GM21526 (cell line): ENCODE measurements around the gene ELL2.
"Not testable (repeated sequence)": the region's sequence is repeated elsewhere in the genome, so short reads cannot be mapped to it uniquely, and the experiment has no call there.

Experiments used
- ATAC-seq: cut with Tn5 transposase; IDR thresholded peaks from one replicate; pipeline ENCODE4 v1.9.1; 2021; ENCODE audit warnings: moderate library complexity; ENCODE audit not compliant: unreplicated experiment, low FRiP score

ELL2 gene

DNA sequence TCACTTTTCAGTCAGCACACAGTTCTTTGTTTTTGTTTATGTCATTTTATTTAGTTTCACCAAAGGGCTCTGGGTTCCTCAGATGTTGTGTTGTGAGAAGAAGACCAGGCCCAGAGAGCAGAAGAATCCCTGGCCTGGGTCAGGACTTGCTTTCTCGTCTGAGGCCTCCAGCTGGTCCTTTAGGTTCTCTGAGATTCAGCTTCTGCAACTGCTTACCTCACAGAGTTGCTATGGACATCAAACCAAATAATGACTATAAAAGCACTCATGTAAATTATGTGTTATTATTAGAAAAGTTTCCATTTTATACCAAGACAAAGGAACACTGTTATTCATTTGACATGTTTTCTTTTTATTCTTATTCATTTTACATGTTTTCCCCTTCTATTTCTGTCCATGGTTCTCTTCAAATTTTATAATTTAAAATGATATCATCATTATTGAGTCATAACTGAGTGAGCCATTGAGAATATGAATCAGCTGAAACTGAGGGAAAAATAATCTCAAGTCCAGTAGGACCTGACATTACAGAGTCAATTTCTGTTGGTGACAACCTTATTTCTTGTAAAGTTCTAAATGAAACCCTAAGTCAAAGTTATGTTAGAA, 95.1 kb downstream of the ELL2 start:
- no peak for ATAC-seq

DNA sequence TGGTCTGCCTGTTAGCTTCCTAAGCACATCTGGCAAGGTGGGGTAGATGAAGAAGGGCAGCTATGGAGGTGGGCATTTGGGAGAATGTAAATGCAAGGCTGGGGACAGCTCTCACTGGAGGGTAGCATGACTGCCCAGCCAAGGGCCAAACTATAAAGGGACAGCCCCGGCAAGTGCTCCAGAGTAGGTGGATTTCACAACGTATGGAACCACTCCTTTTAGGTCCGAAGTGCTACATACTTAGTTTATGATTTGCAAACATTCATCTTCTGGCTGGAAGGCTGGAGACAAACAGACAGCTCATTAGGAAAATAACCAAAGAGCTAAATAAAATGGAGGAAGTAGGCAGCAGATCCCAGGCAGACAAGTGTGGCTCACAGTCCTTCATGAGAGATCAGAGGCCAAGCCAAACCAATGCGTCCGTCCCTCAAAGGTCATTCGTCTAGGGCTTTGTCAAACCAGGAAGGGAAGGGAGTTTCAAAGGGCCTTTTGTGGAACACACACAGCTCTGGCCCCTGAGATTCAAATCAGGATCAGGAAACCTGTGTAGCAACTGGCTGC, 96.6 kb downstream of the ELL2 start:
- ATAC-seq = no peak

- ATAC-seq = no peak
These were observed 97.2 kb downstream of the ELL2 start for GRCh38 chr5:95864456-95864855.

DNA sequence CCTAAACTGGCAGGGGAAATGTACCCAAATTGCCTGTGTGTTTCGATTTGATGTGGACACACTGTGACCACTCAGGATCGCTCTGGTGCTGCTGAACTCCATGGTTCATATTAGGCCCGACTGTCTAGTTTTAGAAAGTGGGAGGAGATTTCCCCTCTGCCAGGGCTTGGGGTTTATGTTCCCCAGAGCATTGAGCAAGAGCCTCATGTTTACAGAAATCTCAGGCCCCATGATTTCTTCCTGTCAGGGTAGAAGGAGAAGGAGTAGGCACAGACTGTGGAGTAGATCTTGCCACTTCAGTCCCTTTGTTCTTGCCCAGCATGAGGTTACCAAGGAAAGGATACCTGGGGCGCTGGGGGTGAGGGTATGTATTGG, 98.3 kb downstream of the ELL2 start:
- no peak for ATAC-seq

DNA sequence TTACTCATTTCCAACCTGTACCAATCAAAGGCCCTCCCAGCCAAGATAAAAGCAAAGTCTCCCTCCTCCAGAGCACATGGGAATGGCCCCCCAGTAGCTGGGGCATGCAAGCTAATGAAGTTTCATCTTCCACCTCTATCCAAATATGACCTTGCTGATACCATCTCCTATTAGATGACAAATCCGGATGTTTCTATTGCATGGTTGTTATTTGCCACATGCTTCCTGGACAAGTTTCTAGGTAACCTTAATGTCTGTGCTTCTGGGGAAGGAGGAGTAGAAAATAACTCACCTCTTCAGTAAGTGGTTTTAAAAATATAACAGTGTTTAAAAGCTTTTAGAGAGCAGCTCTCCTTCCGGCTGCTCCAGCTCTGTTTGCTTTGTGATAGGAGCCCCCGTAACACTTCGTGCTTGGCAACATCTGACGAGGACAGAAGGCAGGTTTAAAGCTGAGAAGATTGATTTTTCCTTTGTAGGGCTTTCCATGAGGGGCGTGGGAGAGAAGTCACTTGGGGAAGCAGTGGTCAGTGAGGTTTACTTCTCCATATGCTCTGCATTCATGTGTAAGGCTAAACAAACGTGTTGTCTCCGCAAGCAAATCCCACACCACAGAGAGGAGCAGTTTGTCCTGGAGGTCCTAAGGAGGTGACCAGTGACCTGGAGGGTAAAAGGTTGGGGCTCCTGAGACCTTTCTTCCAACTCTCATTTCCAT, 98.8 kb downstream of the ELL2 start:
- ATAC-seq = no peak

DNA sequence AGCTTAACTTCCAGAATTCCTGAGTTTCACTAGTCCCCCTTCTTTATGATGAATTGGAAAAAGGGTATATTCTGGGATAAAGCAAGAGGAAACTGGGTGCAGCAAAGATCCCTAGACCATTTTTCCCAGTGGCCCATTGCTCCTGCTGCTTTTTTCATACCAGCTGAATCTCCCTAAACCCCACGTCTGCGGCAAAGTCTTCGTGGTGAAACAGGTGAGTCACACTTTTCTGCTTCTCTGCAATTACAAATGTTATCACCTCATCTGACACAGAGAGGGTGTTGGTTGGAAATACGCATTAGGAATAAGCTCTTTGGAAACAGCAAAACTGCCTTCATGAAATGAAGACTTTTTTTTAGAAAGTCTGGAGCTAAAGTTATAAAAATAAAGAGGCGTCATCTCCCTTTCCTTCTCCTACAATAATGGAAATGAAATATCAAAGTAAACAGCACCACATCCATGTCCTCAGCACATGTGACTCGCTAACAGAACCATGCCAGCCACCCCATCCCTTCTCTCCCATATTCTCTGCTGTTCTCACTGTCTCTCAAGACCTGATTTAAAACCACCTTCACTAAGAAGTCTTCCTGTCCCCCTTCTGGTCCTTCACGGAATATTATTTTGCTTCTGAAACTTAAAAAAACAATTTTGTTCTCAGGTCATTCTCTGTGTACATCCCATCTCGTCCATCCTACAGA, 99.6 kb downstream of the ELL2 start:
- no peak for ATAC-seq

- no peak for ATAC-seq
These were observed 100.3 kb downstream of the ELL2 start for GRCh38 chr5:95861221-95861863.

- ATAC-seq = no peak
These were observed 102.0 kb downstream of the ELL2 start for GRCh38 chr5:95859661-95860060.

GRCh38 chr5:95858661-95859595, 102.7 kb downstream of the ELL2 start:
- ATAC-seq = peak; percentile 88

DNA sequence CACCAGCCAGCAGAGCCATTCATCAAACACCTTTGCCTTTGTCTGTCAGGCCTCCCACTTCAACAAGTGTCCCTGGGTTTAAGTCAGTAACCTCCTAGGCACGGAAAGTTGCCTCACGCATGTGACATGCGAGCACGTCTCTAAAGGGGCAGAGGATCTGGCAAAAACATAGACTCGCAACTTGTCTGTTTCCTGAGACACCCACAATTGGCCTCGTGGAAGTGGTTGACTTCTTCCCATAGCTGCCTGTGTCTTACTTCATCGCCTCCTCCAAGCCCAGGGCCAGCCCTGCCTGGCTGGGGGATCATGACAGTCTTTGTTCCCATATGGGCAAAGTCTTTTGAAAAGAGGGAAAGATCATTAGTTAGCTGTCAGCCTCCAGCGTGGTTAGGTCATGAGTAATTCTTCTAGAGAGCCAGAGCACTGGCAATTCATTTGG, 103.6 kb downstream of the ELL2 start:
- no peak for ATAC-seq

DNA sequence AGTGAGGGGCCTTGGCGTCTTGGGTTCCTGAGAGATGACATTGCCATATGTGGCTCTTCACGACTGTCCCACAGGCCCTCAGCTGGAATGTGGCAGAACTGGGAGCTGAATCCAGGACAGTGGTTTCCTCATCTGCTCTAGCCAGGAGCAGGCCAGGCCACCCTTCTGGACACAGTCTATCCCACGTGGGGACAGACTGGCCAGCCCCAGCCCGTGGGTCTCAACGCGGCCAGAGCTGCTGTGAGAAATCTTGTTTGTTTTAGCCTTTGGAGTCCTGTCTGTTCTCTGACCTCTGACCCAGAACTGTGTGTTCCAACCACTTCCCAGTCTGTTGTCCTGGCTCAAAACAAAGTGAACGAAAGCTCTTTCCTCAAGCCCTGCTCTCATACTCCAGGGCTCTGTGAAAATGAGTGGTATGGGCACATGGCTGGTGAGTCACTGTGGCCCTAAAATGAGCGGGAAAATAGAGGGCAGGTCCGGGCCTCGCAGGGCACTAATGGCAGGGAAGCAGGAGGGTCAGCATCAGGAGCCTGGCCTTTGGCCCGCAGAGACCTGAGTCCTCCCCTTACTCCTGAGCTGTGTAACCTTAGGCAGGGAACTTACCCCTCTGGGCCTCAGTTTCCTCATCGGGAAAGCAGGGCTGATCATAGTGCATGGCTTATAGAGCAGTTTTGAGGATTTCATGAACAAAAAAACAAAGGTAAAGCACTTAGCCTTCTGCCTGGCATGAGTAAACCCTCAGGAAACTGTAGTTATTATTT, 104.3 kb downstream of the ELL2 start:
- no peak for ATAC-seq

DNA sequence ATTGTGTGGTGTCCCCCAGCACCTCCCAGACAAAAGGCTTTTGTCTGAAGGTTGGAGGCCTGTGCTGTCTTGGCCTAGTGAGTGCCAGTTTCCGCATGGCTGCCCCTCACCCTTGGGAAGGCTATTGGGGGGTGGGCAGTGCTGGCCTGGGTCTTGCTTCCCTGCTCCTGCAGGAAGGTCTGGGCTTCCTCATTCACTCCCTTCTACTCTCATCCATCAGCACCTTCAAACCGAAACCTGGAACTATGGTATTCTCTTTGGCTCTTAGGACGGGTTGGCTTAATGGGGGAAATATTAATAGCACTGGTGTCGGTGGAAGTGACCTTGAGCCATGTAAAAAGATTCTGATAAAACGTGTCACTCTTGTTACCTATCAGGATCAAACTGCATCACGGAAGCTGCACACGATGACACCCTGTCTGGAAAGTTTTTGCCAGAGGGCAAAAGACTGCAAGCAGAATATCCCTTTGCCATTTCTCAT, 105.1 kb downstream of the ELL2 start:
- no peak for ATAC-seq

DNA sequence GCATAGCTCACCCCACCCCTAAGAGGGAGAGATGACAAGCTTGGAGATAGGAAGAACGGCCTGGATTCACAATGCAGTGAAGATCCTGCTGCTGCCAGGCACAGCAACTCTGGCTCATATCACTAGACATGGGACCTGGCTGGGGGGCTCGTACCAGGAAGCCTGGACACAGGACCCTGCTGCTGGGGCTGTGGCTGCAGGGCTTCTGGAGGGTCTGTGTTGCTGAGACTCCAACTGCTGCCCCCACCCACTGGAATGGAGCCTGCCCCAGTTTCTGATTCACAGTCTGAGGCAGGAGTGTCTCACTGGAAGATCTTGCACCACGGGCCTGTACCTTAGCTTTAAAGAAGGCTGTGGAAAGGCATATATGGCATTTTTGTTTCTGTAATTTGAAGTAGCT, 108.2 kb downstream of the ELL2 start:
- no peak for ATAC-seq

DNA sequence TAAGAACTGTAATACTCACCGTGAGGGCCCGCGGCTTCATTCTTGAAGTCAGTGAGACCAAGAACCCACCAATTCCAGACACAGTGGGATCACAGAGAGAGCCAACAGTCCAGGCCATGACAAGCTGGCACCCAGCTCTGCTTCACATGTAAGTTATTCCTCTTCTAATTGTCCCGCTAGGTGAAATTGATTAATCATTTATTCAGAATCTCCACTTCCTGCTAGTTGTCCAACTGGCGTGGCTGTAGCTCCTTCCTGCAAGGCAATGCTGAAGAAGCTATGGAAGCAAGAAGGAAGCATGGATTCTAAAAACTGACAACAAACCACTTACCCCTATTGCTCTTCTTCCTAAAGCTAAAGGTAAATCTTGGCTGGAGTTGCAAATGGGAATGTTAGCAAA, 109.1 kb downstream of the ELL2 start:
- ATAC-seq = no peak

DNA sequence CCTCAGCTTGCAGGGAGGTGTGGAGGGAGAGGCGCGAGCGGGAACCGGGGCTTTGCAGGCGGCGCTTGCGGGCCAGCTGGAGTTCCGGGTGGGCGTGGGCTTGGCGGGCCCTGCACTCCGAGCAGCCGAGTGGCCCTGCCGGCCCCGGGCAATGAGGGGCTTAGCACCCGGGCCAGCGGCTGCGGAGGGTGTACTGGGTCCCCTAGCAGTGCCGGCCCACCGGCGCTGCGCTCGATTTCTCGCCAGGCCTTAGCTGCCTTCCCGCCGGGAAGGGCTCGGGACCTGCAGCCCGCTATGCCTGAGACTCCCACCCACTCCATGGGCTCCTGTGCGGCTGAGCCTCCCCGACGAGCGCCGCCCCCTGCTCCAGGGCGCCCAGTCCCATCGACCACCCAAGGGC, 110.5 kb downstream of the ELL2 start:
- ATAC-seq = not testable (repeated sequence)

DNA sequence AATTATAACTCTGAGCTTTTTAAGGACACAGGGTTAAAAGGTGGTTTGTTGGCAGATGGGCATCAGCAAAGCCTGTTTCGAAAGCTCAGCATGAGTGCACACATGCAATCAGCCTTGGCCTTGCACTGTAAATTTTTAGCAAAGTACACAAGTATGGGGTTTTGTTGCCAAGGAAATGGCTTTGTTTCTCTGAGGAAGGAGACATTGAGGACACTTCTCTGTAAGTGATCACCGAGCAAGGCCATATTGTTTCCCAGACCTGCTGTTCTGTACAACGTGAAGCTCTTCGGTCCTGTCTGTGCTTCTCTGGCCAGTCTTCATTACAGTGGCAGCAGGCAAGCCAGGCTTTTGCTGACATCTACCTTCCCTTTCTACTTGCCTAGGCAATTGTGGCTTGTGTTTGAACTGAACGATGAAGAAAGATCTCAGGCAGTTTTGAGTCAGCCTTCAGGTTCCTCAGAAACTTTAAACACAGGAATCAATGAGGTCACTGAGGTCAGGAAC, 111.2 kb downstream of the ELL2 start:
- no peak for ATAC-seq

DNA sequence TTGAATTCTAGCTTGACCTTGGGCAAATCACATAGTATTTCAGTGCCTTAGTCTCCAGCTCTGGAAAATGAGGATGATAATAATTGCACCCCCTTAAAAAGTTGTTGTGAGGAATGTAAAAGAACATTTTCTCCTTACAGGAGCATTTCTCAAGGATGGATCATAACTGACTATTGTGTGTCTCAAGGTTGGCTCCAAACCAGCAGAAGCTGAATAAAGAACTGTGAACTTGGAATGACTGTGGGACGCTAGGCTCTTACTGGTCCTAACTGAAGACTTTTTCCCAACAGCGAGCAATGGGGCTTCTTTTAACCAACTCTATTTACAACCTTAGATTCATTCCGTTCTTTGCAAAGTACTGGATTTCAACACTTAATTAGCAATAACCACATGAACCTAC, 113.0 kb downstream of the ELL2 start:
- no peak for ATAC-seq

- no peak for ATAC-seq
These were observed 114.4 kb downstream of the ELL2 start for GRCh38 chr5:95847261-95847592.
